GM10248 (cell line): Measurements from ENCODE around the gene RGS6.

ENCODE experiments used
- CTCF ChIA-PET: fragments of 300-600 bp; sonication (Branson Sonifier 250); formaldehyde crosslinking; extraction: SDS; loops from one replicate; lab custom pipeline; 2021; ENCODE audit warnings: antibody characterized with exemption; lab: Yijun Ruan, JAX
- POLR2A ChIA-PET: fragments of 350-650 bp; sonication (Branson Sonifier 250); formaldehyde crosslinking; extraction: SDS; loops from one replicate; lab custom pipeline; 2020; ENCODE audit warnings: antibody characterized with exemption; lab: Yijun Ruan, JAX
- DNase-seq: peaks from one replicate; pipeline ENCODE4 v3.0.0; 2012; ENCODE audit errors: extremely low spot score
- CTCF ChIP-seq: IDR thresholded peaks from 2 replicates; pipeline ENCODE4 v1.5.1; 2012; ENCODE audit warnings: mild to moderate bottlenecking, low read depth; ENCODE audit errors: extremely low read depth, missing control alignments, control extremely low read depth

Gene RGS6

GRCh38 chr14:72538387-72538786, 606.2 kb downstream of the RGS6 start:
- no peak for TF ChIP-seq CTCF
- DNase-seq, result no peak
- ChIA-PET CTCF (interaction anchor here (0.8 to 2.0 kb wide), 4 partner anchors 9 to 366 kb away, joined by 3 to 8 read pairs (median 4); no protein-coding TSS in a partner anchor), POLR2A (no interaction called here)

- ChIA-PET CTCF (interaction anchor here (0.9 to 7.1 kb wide), 6 partner anchors 9 to 408 kb away, joined by 3 to 45 read pairs (median 6); no protein-coding TSS in a partner anchor), POLR2A (interaction anchor here (0.7 kb wide), 1 partner anchor 9 kb away, joined by 6 read pairs; no protein-coding TSS in a partner anchor)
- no peak for TF ChIP-seq CTCF
- no peak for DNase-seq
Observed at GRCh38 chr14:72539661-72540315, 607.6 kb downstream of the RGS6 start.

- TF ChIP-seq CTCF, result no peak
- POLR2A ChIA-PET, result no interaction called here
- DNase-seq, result no peak
- CTCF ChIA-PET, result interaction anchor here (0.8 to 7.1 kb wide), 6 partner anchors 8 to 407 kb away, joined by 3 to 45 read pairs (median 3); no protein-coding TSS in a partner anchor
Observed at GRCh38 chr14:72540836-72541235, 608.6 kb downstream of the RGS6 start.

- CTCF ChIA-PET, result interaction anchor here (0.8 to 7.1 kb wide), 5 partner anchors 13 to 407 kb away, joined by 3 to 45 read pairs (median 3); no protein-coding TSS in a partner anchor
- DNase-seq, result no peak
- POLR2A ChIA-PET, result no interaction called here
- TF ChIP-seq CTCF, result no peak
Observed at GRCh38 chr14:72541546-72541945, 609.3 kb downstream of the RGS6 start.

- no peak for DNase-seq
- TF ChIP-seq CTCF, result no peak
- POLR2A ChIA-PET, result no interaction called here
- CTCF ChIA-PET, result interaction anchor here (0.9 to 7.1 kb wide), 8 partner anchors 9 to 405 kb away, joined by 3 to 45 read pairs (median 4); no protein-coding TSS in a partner anchor
Observed at GRCh38 chr14:72543341-72543740, 611.1 kb downstream of the RGS6 start.

GRCh38 chr14:72544615-72545387, 612.6 kb downstream of the RGS6 start:
- POLR2A ChIA-PET, result no interaction called here
- DNase-seq, result no peak
- TF ChIP-seq CTCF, result no peak
- CTCF ChIA-PET, result interaction anchor here (1.1 to 7.1 kb wide), 7 partner anchors 15 to 360 kb away, joined by 3 to 45 read pairs (median 4); no protein-coding TSS in a partner anchor
